ENCODE measurements around the gene JAZF1. TPM values are rescaled to one million over a fixed set of nuclear protein-coding genes. Genes with fewer than 3 reads are reported as not detected.

JAZF1 gene
- total and polyA plus RNA-seq, 9 donors, result 10.4 to 36.0 (median 19.9) TPM

GRCh38 chr7:28077616-28078015, 103.0 kb downstream of the JAZF1 start:
- Histone ChIP-seq H3K9me3 (no peaks in the 10 kb centered on the region), H3K27me3 (no peaks in the 10 kb centered on the region), H3K4me3 (no peak overlapping the region), H3K4me1 (ENCODE audit: insufficient read depth) (peaks cover 17% of the 10 kb centered on the region), H3K36me3 (no peaks in the 10 kb centered on the region), H3K27ac (no peak overlapping the region)
- WGBS, 3 donors, result 68 to 90% (median 83%) methylated on average over 2 of the region's 2 CpGs
- TF ChIP-seq CTCF (IDR thresholded peaks at IDR 0.05) (no peak), EP300 (IDR thresholded peaks at IDR 0.05) (no peak)
- intact Hi-C loops (cut with DNase I), result no loop called here
- DNase-seq, result no peak

- Histone ChIP-seq H3K27ac (no peak overlapping the region), H3K4me3 (no peak overlapping the region), H3K4me1 (ENCODE audit: insufficient read depth) (peaks cover 17% of the 10 kb centered on the region), H3K27me3 (no peaks in the 10 kb centered on the region), H3K9me3 (no peaks in the 10 kb centered on the region), H3K36me3 (no peaks in the 10 kb centered on the region)
- TF ChIP-seq CTCF (IDR thresholded peaks at IDR 0.05), result no peak
- DNase-seq, result no peak
- intact Hi-C loops (cut with DNase I), result no loop called here
- 38 to 62% (median 52%) methylated on average over 11 of the region's 11 CpGs for WGBS, 3 donors
Measured at GRCh38 chr7:28076423-28077200, 104.0 kb downstream of the JAZF1 start.

- TF ChIP-seq EP300 (IDR thresholded peaks at IDR 0.05) (no peak), POLR2A (IDR thresholded peaks at IDR 0.05) (no peak), CTCF (IDR thresholded peaks at IDR 0.05) (no peak)
- intact Hi-C loops (cut with DNase I), result no loop called here
- Histone ChIP-seq H3K9me3 (no peaks in the 10 kb centered on the region), H3K27me3 (no peaks in the 10 kb centered on the region), H3K27ac (no peak overlapping the region), H3K4me1 (ENCODE audit: insufficient read depth) (peaks cover 16% of the 10 kb centered on the region), H3K36me3 (no peaks in the 10 kb centered on the region), H3K4me3 (no peak overlapping the region)
- 50 to 60% (median 58%) methylated on average over 3 of the region's 3 CpGs for WGBS, 3 donors
- DNase-seq, result no peak
Measured at GRCh38 chr7:28075674-28076358, 104.8 kb downstream of the JAZF1 start.

GRCh38 chr7:28072876-28073514, 107.6 kb downstream of the JAZF1 start:
- Histone ChIP-seq H3K36me3 (no peaks in the 10 kb centered on the region), H3K27me3 (no peaks in the 10 kb centered on the region), H3K4me3 (no peak overlapping the region), H3K27ac (no peak overlapping the region), H3K4me1 (ENCODE audit: insufficient read depth) (peaks cover 18% of the 10 kb centered on the region), H3K9me3 (no peaks in the 10 kb centered on the region)
- intact Hi-C loops (cut with DNase I), result no loop called here
- DNase-seq, result no peak
- no peak for TF ChIP-seq EP300 (IDR thresholded peaks at IDR 0.05)
- 90 to 96% (median 93%) methylated on average over 8 of the region's 8 CpGs for WGBS, 3 donors
